Measurements from ENCODE around the gene B3GALT6. TPM values are rescaled to one million over a fixed set of nuclear protein-coding genes. Genes with fewer than 3 reads are reported as not detected.

Gene B3GALT6
- polyA plus RNA-seq, 4 donors = 2.7 to 13.7 (median 6.8) TPM

- no peak for FAIRE-seq
- Histone ChIP-seq H3K4me1 (ENCODE audit: control insufficient read depth in 3 of 3, insufficient read depth in 2 of 3, low read depth in 1 of 3, low read length in 2 of 3) (no peaks in the 10 kb centered on the region), H3K4me3 (ENCODE audit: low read depth in 1 of 3, low read length in 3 of 3) (no peak overlapping the region), H3K27ac (ENCODE audit: low read depth in 1 of 3, low read length in 2 of 3) (no peak overlapping the region), H3K9me3 (ENCODE audit: control insufficient read depth in 2 of 2, insufficient read depth in 1 of 2, low read depth in 1 of 2, low read length in 1 of 2) (peaks cover 0 to 8% of the 10 kb centered on the region in 2 donors), H3K27me3 (ENCODE audit: control insufficient read depth in 3 of 3, insufficient read depth in 3 of 3, low read length in 3 of 3) (peaks cover 0 to 38% (median 4%) of the 10 kb centered on the region in 3 donors), H3K36me3 (ENCODE audit: control insufficient read depth in 3 of 3, insufficient read depth in 2 of 3, low read depth in 1 of 3, low read length in 3 of 3) (no peaks in the 10 kb centered on the region)
- DNase-seq = no peak
- WGBS, 3 donors = 61 to 83% (median 63%) methylated on average over 22 of the region's 22 CpGs
Measured at GRCh38 chr1:1199141-1199960, 32.7 kb upstream of the B3GALT6 start.

- DNase-seq (no peak), FAIRE-seq (no peak)
- Histone ChIP-seq H3K4me1 (ENCODE audit: control insufficient read depth in 3 of 3, insufficient read depth in 2 of 3, low read depth in 1 of 3, low read length in 2 of 3) (no peaks in the 10 kb centered on the region), H3K27ac (ENCODE audit: low read depth in 1 of 3, low read length in 2 of 3) (no peak overlapping the region), H3K4me3 (ENCODE audit: low read depth in 1 of 3, low read length in 3 of 3) (no peak overlapping the region), H3K27me3 (ENCODE audit: control insufficient read depth in 3 of 3, insufficient read depth in 3 of 3, low read length in 3 of 3) (peaks cover 0 to 46% (median 5%) of the 10 kb centered on the region in 3 donors), H3K9me3 (ENCODE audit: control insufficient read depth in 2 of 2, insufficient read depth in 1 of 2, low read depth in 1 of 2, low read length in 1 of 2) (no peaks in the 10 kb centered on the region), H3K36me3 (ENCODE audit: control insufficient read depth in 3 of 3, insufficient read depth in 2 of 3, low read depth in 1 of 3, low read length in 3 of 3) (no peaks in the 10 kb centered on the region)
- WGBS, 3 donors = 50 to 72% (median 63%) methylated on average over 30 to 31 of the region's 31 CpGs
Measured at GRCh38 chr1:1199961-1200875, 31.8 kb upstream of the B3GALT6 start.

DNA sequence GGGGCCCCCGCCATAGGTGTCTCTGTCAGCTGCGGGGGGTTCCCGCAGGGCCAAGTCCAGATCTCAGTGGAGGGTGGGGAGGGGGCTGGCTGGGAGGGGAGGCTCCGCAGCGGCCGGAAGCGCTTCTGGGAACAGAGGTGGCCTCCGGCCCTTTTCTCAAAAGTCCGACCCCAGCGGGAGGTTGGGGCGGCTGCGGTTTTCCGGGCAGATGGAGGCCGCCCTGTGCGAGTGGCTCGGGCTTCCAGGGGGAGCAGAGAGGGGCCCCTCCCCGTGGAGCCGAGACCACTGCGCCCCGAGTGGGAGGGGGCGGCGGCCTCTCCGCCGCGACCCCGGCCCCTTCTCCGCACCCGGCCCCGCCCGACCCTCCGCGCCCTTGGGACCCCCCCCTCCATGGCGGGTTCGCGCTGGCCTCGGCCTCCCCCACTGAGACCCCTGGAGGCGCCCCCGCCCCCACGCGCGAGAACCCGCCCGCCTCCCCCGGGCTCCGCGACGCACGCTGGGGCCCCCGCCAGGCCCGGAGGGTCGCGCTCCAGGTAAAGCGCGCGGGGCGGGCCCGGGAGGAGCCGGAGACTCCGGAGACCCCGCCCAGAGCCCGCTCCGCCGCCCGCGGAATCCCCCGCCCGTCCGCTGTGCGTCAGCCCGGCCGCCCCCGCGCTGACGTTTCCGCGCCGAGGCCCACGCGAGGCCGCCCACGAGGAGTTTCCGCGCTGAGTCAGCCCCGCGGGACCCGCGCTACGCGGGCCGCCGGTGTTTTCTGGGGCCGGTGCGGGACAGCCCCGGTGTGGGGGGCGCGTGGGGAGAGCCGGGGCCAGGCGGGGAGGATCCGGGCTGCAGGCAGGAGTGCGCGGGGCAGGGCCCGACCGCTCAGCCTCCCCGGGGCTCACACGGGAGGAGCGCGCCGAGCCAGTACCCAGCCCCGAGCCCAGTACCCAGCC, 30.9 kb upstream of the B3GALT6 start:
- H3K4me3 ChIP-seq (ENCODE audit: low read depth in 1 of 3, low read length in 3 of 3) = peak overlapping the region in 2 of 3 donors; percentile 36 to 44
- H3K4me1 ChIP-seq (ENCODE audit: control insufficient read depth in 3 of 3, insufficient read depth in 2 of 3, low read depth in 1 of 3, low read length in 2 of 3) = peaks cover 0 to 4% (median 0%) of the 10 kb centered on the region in 3 donors
- FAIRE-seq (no peak), DNase-seq (peak in 1 of 2 donors; percentile 51)
- WGBS, 3 donors = 1 to 2% (median 1%) methylated on average over 41 to 109 of the region's 109 CpGs
- H3K36me3 ChIP-seq (ENCODE audit: control insufficient read depth in 3 of 3, insufficient read depth in 2 of 3, low read depth in 1 of 3, low read length in 3 of 3) = no peaks in the 10 kb centered on the region
- H3K9me3 ChIP-seq (ENCODE audit: control insufficient read depth in 2 of 2, insufficient read depth in 1 of 2, low read depth in 1 of 2, low read length in 1 of 2) = no peaks in the 10 kb centered on the region
- no peak overlapping the region for H3K27ac ChIP-seq (ENCODE audit: low read depth in 1 of 3, low read length in 2 of 3)
- peaks cover 0 to 55% (median 9%) of the 10 kb centered on the region in 3 donors for H3K27me3 ChIP-seq (ENCODE audit: control insufficient read depth in 3 of 3, insufficient read depth in 3 of 3, low read length in 3 of 3)

DNA sequence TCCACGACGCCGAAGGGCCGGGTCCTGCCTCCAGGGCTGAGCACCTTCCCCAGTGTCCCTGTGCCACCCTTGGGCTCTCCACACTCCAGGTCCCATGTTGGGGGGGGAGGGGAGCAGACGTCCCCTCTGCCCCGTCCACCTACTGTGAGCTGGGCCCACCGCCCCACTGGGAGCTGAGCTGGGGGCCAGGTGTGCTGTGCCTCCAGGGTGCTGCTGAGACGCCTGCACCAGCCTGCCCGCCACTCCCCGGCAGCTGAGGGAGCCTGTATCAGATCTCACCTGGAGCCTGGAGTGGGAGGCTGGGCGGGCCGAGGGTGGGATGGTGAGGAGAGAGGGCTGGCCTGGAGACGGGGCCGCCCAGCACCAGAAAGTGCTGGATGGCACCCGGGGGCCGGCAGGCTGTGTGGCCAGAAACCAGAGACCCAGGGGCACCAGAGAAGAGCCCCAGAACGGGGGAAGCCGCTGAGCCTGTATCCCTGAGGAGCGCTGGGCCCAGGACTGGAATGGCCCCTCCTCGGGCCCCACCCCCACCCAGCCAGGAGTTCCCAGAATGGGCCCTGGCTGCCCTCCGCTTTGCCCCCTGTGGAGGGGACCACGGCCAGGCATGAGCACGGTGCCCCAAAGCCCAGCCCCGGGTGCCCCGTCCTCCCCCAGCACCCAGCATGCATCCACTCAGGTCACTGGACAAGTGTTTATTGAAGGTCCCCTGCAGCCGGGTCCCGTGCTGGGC, 29.0 kb upstream of the B3GALT6 start:
- H3K4me1 ChIP-seq (ENCODE audit: control insufficient read depth in 3 of 3, insufficient read depth in 2 of 3, low read depth in 1 of 3, low read length in 2 of 3) = peaks cover 0 to 6% (median 5%) of the 10 kb centered on the region in 3 donors
- H3K27ac ChIP-seq (ENCODE audit: low read depth in 1 of 3, low read length in 2 of 3) = no peak overlapping the region
- no peak for FAIRE-seq
- H3K27me3 ChIP-seq (ENCODE audit: control insufficient read depth in 3 of 3, insufficient read depth in 3 of 3, low read length in 3 of 3) = peaks cover 0 to 72% (median 9%) of the 10 kb centered on the region in 3 donors
- 44 to 72% (median 49%) methylated on average over 22 to 27 of the region's 27 CpGs for WGBS, 3 donors
- no peak overlapping the region for H3K4me3 ChIP-seq (ENCODE audit: low read depth in 1 of 3, low read length in 3 of 3)
- no peaks in the 10 kb centered on the region for H3K9me3 ChIP-seq (ENCODE audit: control insufficient read depth in 2 of 2, insufficient read depth in 1 of 2, low read depth in 1 of 2, low read length in 1 of 2)
- H3K36me3 ChIP-seq (ENCODE audit: control insufficient read depth in 3 of 3, insufficient read depth in 2 of 3, low read depth in 1 of 3, low read length in 3 of 3) = no peaks in the 10 kb centered on the region
- DNase-seq = no peak

- peaks cover 0 to 74% (median 9%) of the 10 kb centered on the region in 3 donors for H3K27me3 ChIP-seq (ENCODE audit: control insufficient read depth in 3 of 3, insufficient read depth in 3 of 3, low read length in 3 of 3)
- WGBS, 3 donors = 78 to 81% (median 80%) methylated on average over 42 to 49 of the region's 49 CpGs
- no peak for DNase-seq
Measured at GRCh38 chr1:1203561-1204424, 28.2 kb upstream of the B3GALT6 start.

DNA sequence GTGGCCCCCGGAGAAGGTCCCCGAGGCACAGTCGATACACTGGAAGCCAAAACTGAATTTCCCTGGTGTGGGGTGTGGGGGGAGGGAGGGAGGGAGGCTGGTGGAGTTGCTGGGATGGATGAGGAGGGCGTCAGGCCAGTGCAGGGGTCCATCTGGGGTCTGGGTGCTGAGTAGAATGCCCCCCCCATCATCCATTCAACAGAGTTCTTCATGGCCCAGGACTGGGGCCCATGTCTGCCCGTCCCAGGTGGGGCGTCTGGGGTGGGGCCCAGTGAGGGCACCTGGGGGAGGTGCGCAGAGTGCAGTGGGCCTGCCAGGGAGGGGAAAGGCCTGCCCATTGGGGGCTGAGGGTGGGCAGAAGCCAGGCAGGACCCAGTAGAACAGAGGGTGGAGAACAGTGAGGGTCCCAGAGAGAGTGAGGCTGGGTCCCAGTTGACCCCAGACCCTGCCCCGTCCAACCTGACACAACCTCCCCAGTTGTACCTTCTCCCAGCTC, 27.6 kb upstream of the B3GALT6 start:
- H3K27ac ChIP-seq (ENCODE audit: low read depth in 1 of 3, low read length in 2 of 3) = no peak overlapping the region
- H3K27me3 ChIP-seq (ENCODE audit: control insufficient read depth in 3 of 3, insufficient read depth in 3 of 3, low read length in 3 of 3) = peaks cover 0 to 67% (median 14%) of the 10 kb centered on the region in 3 donors
- peaks cover 0 to 6% (median 5%) of the 10 kb centered on the region in 3 donors for H3K4me1 ChIP-seq (ENCODE audit: control insufficient read depth in 3 of 3, insufficient read depth in 2 of 3, low read depth in 1 of 3, low read length in 2 of 3)
- H3K36me3 ChIP-seq (ENCODE audit: control insufficient read depth in 3 of 3, insufficient read depth in 2 of 3, low read depth in 1 of 3, low read length in 3 of 3) = no peaks in the 10 kb centered on the region
- 73 to 88% (median 83%) methylated on average over 7 to 8 of the region's 8 CpGs for WGBS, 3 donors
- DNase-seq = no peak
- no peak for FAIRE-seq
- no peaks in the 10 kb centered on the region for H3K9me3 ChIP-seq (ENCODE audit: control insufficient read depth in 2 of 2, insufficient read depth in 1 of 2, low read depth in 1 of 2, low read length in 1 of 2)
- no peak overlapping the region for H3K4me3 ChIP-seq (ENCODE audit: low read depth in 1 of 3, low read length in 3 of 3)

More at GRCh38 chr1:1203561-1204424, 28.2 kb upstream of the B3GALT6 start:
- H3K4me3 ChIP-seq (ENCODE audit: low read depth in 1 of 3, low read length in 3 of 3) = no peak overlapping the region
- H3K4me1 ChIP-seq (ENCODE audit: control insufficient read depth in 3 of 3, insufficient read depth in 2 of 3, low read depth in 1 of 3, low read length in 2 of 3) = peaks cover 0 to 6% (median 5%) of the 10 kb centered on the region in 3 donors
- no peak overlapping the region for H3K27ac ChIP-seq (ENCODE audit: low read depth in 1 of 3, low read length in 2 of 3)
- H3K36me3 ChIP-seq (ENCODE audit: control insufficient read depth in 3 of 3, insufficient read depth in 2 of 3, low read depth in 1 of 3, low read length in 3 of 3) = no peaks in the 10 kb centered on the region
- no peaks in the 10 kb centered on the region for H3K9me3 ChIP-seq (ENCODE audit: control insufficient read depth in 2 of 2, insufficient read depth in 1 of 2, low read depth in 1 of 2, low read length in 1 of 2)
- no peak for FAIRE-seq
